HG03064 (cell line): ENCODE results near the gene ZNF438.
"Not testable (repeated sequence)": the region's sequence is repeated elsewhere in the genome, so short reads cannot be mapped to it uniquely, and the experiment has no call there.

ENCODE experiments used
- ATAC-seq: cut with Tn5 transposase; IDR thresholded peaks from one replicate; pipeline ENCODE4 v1.9.1; 2021; ENCODE audit warnings: low read depth; ENCODE audit not compliant: unreplicated experiment

The ZNF438 gene

GRCh38 chr10:30990971-30991646, 40.6 kb downstream of the ZNF438 start:
- ATAC-seq = no peak

DNA sequence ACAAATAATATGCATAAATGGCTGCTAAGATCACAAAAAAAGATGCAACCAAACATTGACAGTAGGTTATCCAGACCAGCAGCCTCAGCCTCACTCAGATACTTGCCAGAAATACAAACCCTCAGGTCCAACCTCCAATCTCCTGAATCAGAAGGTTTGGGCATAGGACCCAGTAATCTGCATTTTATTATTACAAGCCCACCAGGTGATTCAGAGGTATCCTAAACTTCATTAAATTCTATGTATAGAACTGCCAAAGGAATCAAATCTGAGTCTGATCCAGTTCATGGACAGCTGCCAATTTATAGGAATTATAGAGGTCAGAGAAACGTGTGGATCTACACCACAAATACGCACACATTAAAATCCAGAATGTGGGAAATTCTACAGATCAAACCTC, 41.3 kb downstream of the ZNF438 start:
- ATAC-seq = no peak

- ATAC-seq = no peak
Measured at GRCh38 chr10:30988831-30989435, 42.7 kb downstream of the ZNF438 start.

DNA sequence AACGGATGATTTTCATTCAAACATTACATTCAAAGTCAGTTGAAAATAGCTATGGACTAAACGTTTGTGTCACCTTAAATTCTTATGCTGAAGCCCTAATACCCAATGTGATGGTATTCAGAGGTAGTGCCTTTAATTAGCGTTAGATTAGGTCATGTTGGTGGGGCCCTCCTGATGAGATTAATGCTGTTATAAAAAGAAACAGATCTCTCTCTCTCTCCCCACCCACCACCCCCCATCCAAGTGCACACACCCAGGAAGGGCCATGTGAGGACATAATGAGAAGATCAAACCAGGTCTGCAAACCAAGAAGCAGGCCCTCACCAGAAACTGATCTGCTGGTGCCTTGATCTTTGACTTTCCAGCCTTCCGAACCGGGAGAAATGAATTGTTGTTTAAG, 44.2 kb downstream of the ZNF438 start:
- no peak for ATAC-seq

GRCh38 chr10:30986053-30986555, 45.6 kb downstream of the ZNF438 start:
- no peak for ATAC-seq

DNA sequence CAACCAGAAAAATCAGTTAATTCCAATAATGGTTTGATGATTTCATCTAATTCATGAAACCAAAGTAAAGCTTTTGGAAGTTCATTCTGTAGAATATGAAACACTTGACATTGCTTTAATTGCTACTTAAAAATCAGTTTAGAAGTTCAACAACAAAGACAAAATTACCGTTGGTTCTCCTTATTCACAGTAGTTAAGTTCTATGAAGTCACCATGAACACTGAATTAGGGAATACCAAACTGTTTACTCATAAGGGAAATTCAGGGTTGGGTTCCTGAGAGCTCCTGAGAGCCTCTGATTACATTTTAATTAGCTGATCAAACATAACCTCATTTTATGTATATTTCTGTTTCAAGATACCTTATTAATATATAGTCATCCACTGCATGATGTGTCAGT, 46.2 kb downstream of the ZNF438 start:
- ATAC-seq = no peak

DNA sequence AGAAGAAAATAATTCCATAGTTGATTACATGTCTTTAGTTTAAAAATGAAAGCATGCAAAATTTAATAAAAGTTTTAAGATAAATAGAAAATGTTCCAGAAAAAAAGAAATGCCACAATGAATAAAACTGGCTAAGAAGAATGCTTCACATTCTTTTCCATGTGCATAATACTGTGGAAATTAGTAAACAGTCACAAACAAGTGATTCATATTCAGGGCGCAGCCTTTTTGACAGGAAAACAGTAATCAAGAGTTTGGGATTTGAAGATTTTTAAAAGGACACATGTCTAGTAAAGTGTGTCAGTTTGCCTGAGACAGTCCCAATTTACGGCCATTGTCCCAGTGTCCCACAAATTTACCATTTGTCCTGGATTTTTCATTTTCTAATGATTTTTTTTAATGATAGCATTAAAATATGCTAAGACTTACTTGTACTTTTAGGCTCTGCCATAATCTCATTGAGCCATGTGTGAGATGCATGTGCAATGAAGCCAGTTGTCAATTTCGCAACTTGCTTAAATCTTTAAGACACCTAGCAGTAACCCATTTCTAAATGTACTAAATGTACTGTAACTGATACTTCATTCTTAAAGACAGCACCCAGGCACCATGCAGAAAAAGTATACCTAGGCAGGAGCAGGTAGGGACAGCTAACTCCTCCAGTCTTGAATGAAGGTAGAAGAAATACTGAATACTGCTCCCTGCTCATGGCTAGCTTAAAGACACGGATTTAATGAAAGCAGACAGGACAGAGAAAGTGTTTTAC, 46.9 kb downstream of the ZNF438 start:
- no peak for ATAC-seq

GRCh38 chr10:30983209-30983608, 48.5 kb downstream of the ZNF438 start:
- not testable (repeated sequence) for ATAC-seq

DNA sequence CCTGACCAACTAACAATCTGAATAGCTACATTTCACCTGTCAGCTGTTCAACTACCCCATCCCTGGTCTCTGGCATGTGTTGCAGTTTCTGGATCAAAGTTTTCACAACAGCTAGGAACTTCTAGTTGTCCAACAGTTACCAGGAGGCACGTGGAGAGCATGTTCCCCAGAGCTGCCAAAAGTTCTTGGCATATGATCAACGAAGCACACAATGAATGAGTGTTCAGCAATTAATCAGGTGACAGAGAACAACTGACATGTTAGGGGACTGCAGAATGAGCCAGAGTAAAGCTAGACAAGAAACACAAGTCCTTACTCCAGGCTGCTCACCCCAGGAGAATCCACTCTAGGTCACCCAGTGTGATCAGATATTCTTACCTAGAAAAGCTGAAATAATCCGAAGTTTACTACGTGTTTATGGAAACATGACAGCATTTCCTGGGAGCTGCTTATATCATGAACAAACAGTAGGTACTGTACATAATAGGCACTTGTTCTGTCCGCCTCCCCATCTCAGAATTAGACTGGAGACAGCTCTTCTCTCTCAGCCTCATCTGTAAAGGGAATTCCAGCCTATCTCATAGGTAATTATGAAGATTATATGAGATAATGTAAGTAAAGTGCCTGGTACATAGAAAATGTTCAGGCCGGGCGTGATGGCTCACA, 50.6 kb downstream of the ZNF438 start:
- no peak for ATAC-seq

DNA sequence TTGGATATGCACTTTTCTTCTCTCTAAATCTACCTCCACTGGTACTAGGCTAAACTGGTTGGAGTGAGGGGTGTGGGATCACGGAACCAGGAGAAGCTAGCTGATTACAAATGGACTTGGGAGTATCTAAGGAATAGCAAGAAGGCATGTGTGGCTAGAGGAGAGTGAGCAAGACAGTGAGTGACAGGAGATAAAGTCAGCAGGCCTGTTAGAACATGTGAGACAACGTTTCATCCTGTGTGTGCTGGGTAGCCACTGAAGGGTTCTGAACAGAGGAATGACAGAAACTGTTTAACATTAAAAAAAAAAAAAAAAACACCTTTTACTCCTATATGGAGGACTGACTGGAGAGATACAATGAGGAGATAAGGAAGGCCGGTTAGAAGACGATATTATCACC, 51.7 kb downstream of the ZNF438 start:
- no peak for ATAC-seq

DNA sequence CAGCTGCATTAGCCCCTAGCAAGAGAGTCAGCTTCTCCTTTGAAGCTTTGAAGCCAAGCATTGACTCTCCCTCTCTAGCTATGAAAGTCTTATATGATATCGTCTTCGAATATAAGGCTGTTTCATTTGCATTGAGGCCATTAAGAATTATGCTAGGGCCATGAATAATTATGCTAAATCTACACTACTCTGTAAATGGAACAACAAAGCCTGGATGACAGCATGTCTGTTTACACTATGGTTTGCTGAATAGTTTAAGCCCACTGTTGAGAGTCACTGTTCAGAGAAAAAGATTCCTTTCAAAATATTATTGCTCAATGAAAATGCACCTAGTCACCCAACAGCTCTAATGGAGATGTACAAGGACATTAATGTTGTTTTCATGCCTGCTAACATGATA, 52.8 kb downstream of the ZNF438 start:
- no peak for ATAC-seq

GRCh38 chr10:30977385-30977784, 54.3 kb downstream of the ZNF438 start:
- no peak for ATAC-seq

DNA sequence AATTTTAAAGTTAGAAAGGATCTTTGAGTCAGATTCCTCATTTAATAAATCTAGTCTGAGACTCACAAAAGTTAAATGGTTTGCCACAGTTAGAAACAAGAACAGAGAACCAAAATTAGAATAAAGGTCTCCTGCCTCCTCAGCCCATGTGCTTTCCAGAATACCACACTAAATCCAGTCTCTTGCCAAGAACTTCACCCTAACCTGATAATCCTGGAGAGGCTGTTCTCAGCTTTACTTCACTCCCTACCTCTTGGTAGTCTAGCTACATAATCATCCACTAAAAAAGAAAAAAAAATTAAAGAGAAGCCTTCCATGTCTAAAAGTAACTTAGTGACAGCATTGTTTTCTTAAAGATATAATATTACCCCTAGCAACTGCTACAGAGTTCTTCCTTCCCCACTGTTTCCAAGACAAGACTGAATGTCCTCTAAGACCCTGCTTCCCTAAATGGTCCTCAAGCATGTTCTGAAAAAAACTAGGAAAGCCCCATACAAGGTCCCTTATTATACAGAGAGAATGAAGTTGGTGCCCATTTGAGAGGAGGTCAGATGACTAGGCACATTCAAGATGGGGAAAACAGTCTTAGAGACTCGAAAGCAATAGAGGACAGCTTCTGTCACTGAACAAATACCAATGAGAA, 56.8 kb downstream of the ZNF438 start:
- no peak for ATAC-seq

GRCh38 chr10:30974355-30974754, 57.3 kb downstream of the ZNF438 start:
- no peak for ATAC-seq

GRCh38 chr10:30973737-30974136, 57.9 kb downstream of the ZNF438 start:
- no peak for ATAC-seq

DNA sequence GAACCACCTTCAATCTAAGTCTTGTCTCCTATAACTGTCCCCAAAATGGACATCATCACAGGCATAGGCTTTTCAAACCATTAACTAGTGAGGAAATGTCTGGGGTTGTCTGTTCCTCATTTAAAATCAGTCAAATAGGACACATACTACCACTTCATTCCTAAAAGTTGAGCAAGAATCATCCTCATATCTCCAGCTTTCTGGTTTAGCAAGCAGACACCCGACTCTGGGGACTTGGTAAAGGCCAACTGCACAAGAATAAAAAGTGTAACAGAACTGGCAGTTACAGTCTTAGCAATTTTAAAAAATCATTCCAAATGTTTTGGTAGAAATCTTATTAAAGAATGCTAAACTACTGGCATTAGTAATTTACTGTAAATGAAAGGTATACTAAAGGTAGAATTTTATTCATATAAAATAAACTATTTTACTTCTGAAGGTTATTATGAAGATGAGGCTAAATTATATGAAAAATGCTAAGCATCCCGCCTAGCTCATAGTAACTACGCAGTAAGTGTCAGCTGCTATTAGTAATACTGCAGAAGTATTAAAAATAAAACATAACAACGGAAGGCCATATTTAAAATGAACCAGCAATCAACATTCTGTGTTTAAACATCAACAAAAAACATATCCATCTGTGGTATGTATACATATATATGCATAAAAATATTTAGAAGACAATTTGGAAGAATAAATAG, 60.8 kb downstream of the ZNF438 start:
- no peak for ATAC-seq

GRCh38 chr10:30968711-30969110, 63.0 kb downstream of the ZNF438 start:
- ATAC-seq = no peak

DNA sequence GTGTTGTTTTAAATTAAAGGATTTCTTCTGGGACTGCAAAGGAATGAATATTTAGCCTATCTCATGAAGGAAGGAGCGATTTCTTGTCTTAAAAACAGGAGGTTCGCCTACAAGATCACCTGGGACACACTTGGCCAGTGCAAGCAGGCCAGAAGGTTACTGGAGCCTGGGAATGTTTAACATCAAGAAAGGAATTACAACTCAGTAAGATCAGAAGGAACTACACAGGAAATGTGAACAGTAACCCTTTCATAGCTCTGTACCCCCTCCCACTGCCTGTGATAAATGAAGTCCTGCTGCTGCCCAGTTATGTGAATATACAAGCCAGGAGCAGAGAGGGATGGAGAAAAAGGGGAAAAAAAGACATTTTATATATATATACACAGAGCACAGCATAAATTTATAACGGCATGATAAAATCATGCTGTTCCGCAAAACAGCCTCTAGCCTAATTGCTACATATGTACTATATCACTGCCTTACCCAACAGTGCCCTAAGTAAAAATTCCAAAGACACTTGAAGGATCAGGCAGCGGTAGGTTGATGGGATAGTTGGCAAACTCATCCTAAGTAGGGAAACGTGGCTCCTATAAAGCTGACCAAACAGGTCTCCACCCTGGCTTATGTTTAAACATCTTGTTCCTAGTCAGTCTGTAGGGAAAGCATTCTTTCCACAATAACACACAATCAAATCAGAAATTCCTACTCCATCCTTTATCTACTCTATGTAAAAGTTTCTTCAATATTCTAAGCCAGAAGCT, 63.8 kb downstream of the ZNF438 start:
- no peak for ATAC-seq
